Fibroblast of skin of abdomen (primary cell): Measurements from ENCODE around the gene VCAN.

Source experiments
- DNase-seq: peaks from one replicate; pipeline ENCODE4 v3.0.0-alpha.2; 2013

The VCAN gene

DNA sequence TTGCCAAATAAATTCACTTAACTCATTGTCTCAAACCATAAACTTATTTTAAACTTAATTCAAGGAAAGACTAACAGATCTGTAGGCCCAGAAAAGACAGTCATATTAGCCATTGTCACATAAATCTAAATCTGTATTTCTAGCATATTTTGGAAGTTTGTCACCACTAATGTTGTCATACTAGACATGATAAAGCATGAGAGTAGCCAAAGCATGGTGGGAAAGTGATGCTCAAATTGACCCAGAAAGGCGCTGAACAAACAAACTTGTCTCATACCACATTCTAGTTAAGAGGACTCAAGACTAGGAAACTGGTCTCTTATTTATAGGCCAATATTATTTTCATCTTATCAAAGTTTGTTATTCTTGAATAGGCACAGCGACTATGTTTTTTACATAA lies 99.4 kb downstream of the VCAN start:
- DNase-seq: no peak

DNA sequence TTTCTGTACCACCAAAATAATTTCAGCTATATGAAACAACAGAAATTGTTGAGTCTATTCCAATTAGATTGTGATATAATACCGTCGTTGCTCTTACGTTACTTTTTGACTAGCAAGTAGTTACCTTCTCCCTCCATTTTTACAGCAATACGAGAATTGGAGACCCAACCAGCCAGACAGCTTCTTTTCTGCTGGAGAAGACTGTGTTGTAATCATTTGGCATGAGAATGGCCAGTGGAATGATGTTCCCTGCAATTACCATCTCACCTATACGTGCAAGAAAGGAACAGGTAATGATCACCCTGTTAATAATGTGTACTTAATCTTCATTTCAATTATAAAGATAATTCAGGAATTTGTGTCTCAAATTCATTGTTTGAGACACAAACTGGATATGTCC lies 100.7 kb downstream of the VCAN start:
- no peak for DNase-seq

DNA sequence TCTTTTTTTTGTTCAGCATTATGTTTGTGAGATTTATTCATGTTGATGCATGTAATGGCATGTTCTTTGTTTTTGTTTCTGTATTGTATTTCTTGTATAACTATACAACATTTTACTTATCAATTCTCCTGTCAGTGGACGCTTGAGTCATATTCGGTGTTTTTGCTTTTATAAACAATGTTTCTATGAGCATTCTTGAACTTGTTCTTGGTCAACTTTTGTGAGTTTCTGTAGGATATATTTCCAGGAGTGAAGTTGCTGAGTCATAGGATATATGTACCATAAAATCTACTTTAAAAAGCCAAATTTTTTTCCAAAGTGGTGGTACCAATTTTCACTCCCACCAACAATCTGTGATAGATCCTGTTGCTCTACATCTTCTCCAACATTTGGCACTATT lies 104.8 kb downstream of the VCAN start:
- no peak for DNase-seq

DNA sequence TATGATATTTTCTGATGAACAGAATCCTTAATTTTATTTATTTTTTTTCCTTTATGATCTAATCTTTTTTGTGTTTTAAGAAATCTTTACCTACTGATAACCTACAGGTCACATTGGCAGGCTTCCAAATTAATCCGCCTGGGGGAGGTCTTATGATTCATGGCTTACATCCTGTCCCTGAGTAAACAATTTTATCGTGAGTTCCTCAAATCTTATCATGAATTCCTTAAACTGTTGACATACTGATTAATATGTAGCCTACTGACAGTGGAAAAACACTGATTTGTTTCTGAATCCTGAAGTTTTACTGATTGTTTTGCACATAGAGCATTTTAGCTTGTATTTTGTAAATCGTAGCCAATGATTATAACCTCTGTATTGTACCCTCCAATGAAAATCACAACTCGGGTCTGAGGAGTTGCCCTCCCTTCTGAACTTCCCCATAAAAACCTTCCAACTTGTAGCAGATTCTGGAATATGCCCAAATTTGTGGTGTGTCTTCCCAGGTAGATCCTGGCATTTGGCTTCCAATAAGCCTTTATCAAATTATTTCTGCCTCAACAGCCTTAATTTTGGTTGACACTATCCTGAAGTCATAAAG lies 105.6 kb downstream of the VCAN start:
- no peak for DNase-seq

DNA sequence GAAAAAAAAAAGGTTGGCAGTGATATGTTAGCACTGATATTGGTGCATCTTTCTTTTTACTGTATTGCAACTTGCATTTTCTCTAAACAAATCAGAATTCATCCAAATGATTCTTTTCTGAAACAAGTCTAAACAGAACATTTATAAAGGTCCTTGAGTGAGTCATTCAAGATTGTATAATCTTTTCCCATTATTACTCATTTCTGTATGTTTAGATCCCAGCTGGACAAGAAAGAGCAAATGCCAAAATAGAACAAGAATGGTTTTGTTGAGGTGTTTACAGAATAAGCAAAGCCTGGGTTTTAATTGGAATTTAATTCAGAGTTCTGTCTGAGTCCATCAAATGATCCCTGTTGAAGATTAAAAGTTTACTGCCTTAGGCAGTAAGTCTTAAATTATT lies 112.3 kb downstream of the VCAN start:
- peak; percentile 40 for DNase-seq

DNA sequence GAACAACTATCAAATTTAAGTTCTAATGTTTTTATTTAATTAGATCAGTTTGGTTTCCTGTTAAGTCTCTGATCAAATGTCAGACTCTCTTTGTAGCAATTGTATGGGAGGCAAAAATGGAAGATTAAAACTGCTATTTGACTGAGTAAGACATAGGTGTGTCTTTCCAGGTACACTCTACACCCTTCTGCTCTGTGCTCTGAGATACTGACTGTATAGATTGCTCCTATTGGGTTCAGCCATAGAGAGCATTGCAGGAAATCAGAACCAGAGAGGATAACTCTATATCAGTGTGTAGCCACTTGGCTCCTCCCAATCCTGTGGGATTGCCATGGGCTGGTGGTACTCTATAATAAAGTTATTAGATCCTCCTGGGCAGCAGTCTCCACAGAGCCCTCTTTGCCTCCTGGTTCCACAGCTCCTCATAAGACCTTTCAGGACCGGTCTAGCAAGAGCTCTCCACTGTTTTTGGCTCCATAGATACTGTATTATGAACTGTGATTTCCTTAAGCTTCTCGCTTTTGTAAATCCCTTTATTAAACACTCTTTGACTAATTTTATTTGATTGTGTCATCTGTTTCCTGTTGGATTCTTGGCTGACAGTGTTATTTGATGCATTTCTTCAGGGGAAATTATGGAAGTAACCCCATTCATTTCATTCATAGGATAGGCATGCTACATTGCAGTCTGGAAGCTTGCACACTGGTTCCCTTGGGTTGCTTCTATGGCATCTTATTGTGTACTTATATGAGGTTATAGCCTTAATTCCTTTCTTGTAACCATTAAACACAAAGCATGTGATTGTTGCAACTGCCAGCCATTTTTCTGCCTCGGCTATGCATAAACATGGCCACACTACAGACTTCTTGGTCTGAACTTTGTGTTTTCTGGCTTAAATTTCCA lies 115.6 kb downstream of the VCAN start:
- peak; percentile 37 for DNase-seq

DNA sequence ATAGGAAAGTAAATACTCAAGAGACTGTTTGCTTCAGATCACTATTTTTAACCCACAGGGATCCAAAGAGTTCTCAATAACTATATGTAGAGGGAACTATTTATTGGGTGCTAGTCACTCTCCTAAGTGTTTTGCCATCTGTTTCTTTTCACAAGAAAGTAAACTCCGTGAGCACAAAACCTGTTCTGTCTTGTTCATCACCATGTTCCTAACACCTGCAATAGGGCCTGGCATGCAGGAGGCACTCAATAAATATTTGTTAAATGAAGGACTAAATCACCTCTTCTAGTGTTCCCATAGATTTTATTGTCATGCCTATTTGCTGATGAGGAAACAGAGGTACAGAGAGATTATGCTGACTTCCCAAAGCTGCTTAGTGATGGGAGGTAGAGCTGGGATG lies 118.2 kb downstream of the VCAN start:
- no peak for DNase-seq

DNA sequence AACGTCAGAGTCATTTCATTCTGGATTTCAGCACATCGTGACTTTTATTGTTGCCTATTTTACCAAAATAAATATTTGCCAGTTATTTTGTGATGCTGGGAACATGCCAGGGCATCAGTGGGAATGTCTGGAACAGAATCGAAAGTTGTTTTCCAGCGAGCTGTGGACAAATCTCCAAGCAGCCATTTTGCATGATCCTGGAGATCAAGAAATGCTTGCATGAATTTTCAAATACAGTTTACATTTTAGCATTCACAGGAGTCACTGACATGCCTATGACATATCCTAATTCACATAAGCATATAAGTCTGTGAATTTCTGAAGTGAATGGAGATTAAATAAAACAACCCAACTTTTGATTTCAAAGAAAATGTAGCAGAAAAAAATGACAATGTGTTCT lies 119.4 kb downstream of the VCAN start:
- no peak for DNase-seq

DNA sequence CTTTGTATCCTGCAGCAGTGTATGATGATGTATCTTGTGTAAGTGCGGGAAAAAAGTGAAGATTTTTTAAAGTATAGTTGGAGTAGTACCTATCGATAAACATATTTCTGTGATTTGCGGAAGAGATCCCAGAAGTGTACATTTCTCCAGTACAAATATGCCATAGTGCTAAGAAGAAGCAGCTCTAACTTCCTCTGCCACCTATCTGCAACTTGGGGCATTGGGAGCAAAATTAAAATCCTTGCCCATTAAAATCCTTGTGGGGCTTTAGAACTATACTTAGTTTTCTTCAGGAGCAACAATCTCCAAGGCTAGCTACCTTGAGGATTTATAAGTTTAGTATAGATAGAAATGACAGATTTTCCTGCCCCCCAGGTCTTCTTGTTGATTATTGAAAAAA lies 123.7 kb downstream of the VCAN start:
- DNase-seq: no peak

DNA sequence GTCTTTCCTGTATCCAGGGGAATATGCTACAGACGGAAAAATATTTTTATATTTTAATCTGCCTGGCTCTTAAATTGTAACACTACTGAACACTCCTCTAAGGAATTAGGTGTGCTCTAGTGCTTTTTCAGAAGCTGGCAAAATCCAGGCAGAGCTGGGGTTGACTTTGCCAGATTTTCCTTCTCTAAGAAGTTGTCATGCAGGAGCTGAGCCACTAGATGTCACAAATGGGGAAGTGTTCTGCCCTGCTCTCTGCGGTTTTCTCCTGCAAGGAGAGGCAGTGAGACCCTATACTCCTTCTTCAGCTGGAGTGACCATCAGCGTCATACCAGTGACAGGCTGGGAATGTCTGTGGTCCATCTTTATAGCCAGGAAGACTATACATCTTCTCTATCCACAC lies 136.6 kb downstream of the VCAN start:
- DNase-seq: peak; percentile 45

DNA sequence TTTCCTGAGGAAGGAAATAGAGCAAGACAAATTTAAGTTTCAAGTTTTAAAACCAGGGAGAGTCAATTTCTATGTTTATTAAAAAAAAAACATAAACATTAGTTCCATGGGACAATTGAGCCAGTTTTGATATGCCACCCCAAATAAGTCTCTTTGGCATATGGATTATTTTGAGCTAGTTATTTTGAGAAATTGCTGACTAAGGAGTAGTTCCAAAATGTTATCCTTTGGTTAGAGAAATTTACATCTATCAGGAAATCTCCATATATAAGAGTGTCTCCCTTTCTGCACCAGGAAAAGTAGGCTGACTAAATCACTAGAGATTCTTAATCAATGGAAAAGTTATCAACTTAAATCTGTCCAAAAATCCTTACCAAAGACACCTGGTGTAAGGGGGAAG lies 143.3 kb downstream of the VCAN start:
- no peak for DNase-seq

DNA sequence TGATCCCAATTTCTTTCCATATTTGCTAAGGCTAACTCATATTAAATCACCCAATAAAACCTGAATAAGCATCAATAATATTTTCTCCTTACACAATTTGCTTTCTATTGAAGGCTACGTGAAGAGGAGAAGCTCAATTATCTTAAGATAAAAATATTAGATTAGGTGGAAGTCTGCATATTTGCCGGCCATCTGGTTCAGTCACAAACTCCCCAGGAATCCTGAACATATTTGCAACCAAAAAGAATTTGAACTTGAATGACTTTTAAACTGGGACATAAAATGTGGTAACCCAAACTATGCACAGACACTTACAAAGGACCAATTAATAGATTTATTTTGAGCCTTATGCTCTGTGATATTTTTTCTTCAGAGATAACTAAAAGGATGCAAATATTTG lies 156.8 kb downstream of the VCAN start:
- DNase-seq: peak; percentile 27
